Liver (tissue), 9 donors: Measurements from ENCODE around the gene MAGED2. TPM values are rescaled to one million over a fixed set of nuclear protein-coding genes. Genes with fewer than 3 reads are reported as not detected.

Experiments
- DNase-seq: peaks from one replicate; pipeline ENCODE4 v3.0.0-alpha.2; 2017; ENCODE audit warnings: low spot score
- H3K27ac ChIP-seq, 2 donors: one replicate each; pipeline ENCODE4 v1.7.0; 2013; ENCODE audit warnings: inconsistent platforms in 2 of 2, low read length in 2 of 2, control low read depth in 1 of 2, low read depth in 1 of 2, mild to moderate bottlenecking in 1 of 2
- H3K27me3 ChIP-seq, 4 donors: one replicate each; pipeline versions ENCODE4 v1.6.1 to v1.7.0; 2013; ENCODE audit warnings: low read length in 3 of 4, inconsistent platforms in 1 of 4, mild to moderate bottlenecking in 1 of 4, moderate library complexity in 1 of 4; ENCODE audit not compliant: control insufficient read depth in 4 of 4, insufficient read depth in 4 of 4
- H3K36me3 ChIP-seq, 4 donors: one replicate each; pipeline versions ENCODE4 v1.6.1 to v1.7.0; 2013; ENCODE audit warnings: low read length in 3 of 4, mild to moderate bottlenecking in 3 of 4, low read depth in 1 of 4, moderate library complexity in 1 of 4; ENCODE audit not compliant: control insufficient read depth in 4 of 4, insufficient read depth in 3 of 4
- H3K4me1 ChIP-seq, 4 donors: one replicate each; pipeline versions ENCODE4 v1.6.1 to v1.7.0; 2013; ENCODE audit warnings: low read length in 3 of 4, mild to moderate bottlenecking in 3 of 4, moderate library complexity in 1 of 4; ENCODE audit not compliant: control insufficient read depth in 4 of 4, insufficient read depth in 4 of 4
- H3K4me3 ChIP-seq, 3 donors: one replicate each; pipeline versions ENCODE4 v1.6.1 to v1.7.0; 2013; ENCODE audit warnings: low read length in 3 of 3, control low read depth in 1 of 3, low read depth in 1 of 3, mild to moderate bottlenecking in 1 of 3
- H3K9ac ChIP-seq, 2 donors: one replicate each; pipeline ENCODE4 v1.7.0; 2013; ENCODE audit warnings: low read length in 2 of 2, mild to moderate bottlenecking in 2 of 2, moderate library complexity in 2 of 2, control low read depth in 1 of 2, low read depth in 1 of 2
- H3K9me3 ChIP-seq, 4 donors: one replicate each; pipeline versions ENCODE4 v1.6.1 to v1.7.0; 2013; ENCODE audit warnings: low read length in 3 of 4; ENCODE audit not compliant: control insufficient read depth in 4 of 4
- ATF3 ChIP-seq: IDR thresholded peaks from 2 replicates; pipeline ENCODE4 v1.6.1; 2016; ENCODE audit warnings: antibody characterized with exemption
- CTCF ChIP-seq: fragments of 150-350 bp; IDR thresholded peaks from 2 replicates; pipeline ENCODE4 v1.5.1; 2017; ENCODE audit warnings: improper control_type of control experiment, low read depth, low read length; ENCODE audit not compliant: missing input control
- EGR1 ChIP-seq, 2 donors: IDR thresholded peaks; 2 replicates each; pipeline ENCODE4 v1.6.1; 2016 to 2018; ENCODE audit warnings: antibody characterized with exemption in 2 of 2, low read depth in 2 of 2
- FOXA1 ChIP-seq: IDR thresholded peaks from 2 replicates; pipeline ENCODE4 v1.6.1; 2016; ENCODE audit warnings: antibody characterized with exemption
- FOXA2 ChIP-seq: IDR thresholded peaks from 2 replicates; pipeline ENCODE4 v1.6.1; 2016; ENCODE audit warnings: antibody characterized with exemption
- GABPA ChIP-seq, 2 donors: IDR thresholded peaks in 1 of 2; conservative IDR thresholded peaks in 1 of 2; 2 replicates each; pipeline ENCODE4 v1.6.1; 2016; ENCODE audit warnings: antibody characterized with exemption in 2 of 2, mild to moderate bottlenecking in 1 of 2, moderate library complexity in 1 of 2
- HNF4A ChIP-seq, 2 donors: conservative IDR thresholded peaks; 2 replicates each; pipeline ENCODE4 v1.6.1; 2016; ENCODE audit warnings: antibody characterized with exemption in 2 of 2, mild to moderate bottlenecking in 2 of 2
- HNF4G ChIP-seq: IDR thresholded peaks from 2 replicates; pipeline ENCODE4 v1.6.1; 2016; ENCODE audit warnings: antibody characterized with exemption
- JUND ChIP-seq, 2 donors: IDR thresholded peaks; 2 replicates each; pipeline ENCODE4 v1.6.1; 2016; ENCODE audit warnings: antibody characterized with exemption in 2 of 2
- MAX ChIP-seq: IDR thresholded peaks from 2 replicates; pipeline ENCODE4 v1.6.1; 2016; ENCODE audit warnings: antibody characterized with exemption
- RAD21 ChIP-seq, 2 donors: IDR thresholded peaks; 2 replicates each; pipeline ENCODE4 v1.6.1; 2016; ENCODE audit warnings: antibody characterized with exemption in 2 of 2, mild to moderate bottlenecking in 2 of 2
- REST ChIP-seq: IDR thresholded peaks from 2 replicates; pipeline ENCODE4 v1.6.1; 2016; ENCODE audit warnings: antibody characterized with exemption, mild to moderate bottlenecking
- RXRA ChIP-seq, 2 donors: IDR thresholded peaks; 2 replicates each; pipeline ENCODE4 v1.6.1; 2017 to 2018; ENCODE audit warnings: antibody characterized with exemption in 2 of 2, mild to moderate bottlenecking in 1 of 2
- SP1 ChIP-seq: IDR thresholded peaks from 2 replicates; pipeline ENCODE4 v1.6.1; 2018; ENCODE audit warnings: antibody characterized with exemption, mild to moderate bottlenecking
- YY1 ChIP-seq: IDR thresholded peaks from 2 replicates; pipeline ENCODE4 v1.6.1; 2016; ENCODE audit warnings: antibody characterized with exemption, mild to moderate bottlenecking
- ZBTB33 ChIP-seq: IDR thresholded peaks from 2 replicates; pipeline ENCODE4 v1.6.1; 2016; ENCODE audit warnings: antibody characterized with exemption
- WGBS: extraction: QIAGEN DNeasy Blood & Tissue Kit; methylation state at CpG from one replicate; pipeline ENCODE4 v1.1.7; 2013; 5-methylcytosine and 5-hydroxymethylcytosine counted together
- polyA plus RNA-seq, 2 donors: library from polyadenylated mRNA; stranded (reverse) in 1 of 2; unstranded in 1 of 2; fragments of 200-250 nt in 1 of 2; fragments of >200 nt in 1 of 2; fragmentation: Nextera tagmentation in 1 of 2; extraction: Ambion mirVana in 1 of 2; gene quantifications; one replicate each; pipeline versions ENCODE4 v1.2.1 to v1.2.3, GENCODE V29; 2013 to 2015
- total RNA-seq, 2 donors: library from RNA; depleted of rRNA; stranded (reverse); fragments of >200 nt; gene quantifications; one replicate each; pipeline ENCODE4 v1.2.3, GENCODE V29; 2014
- donor health status: healthy.
- donor health status: healthy.
- donor health status: healthy.
- donor health status: healthy.
- donor health status: healthy.

MAGED2 gene
- total and polyA plus RNA-seq, 4 donors = 25.4 to 93.4 (median 31.3) TPM

- H3K4me3 ChIP-seq = no peak within 1 kb of the TSS
- TF ChIP-seq RXRA (IDR thresholded peaks at IDR 0.05) (no peak), YY1 (no peak), RAD21 (IDR thresholded peaks at IDR 0.05) (no peak), EGR1 (IDR thresholded peaks at IDR 0.05; ENCODE audit: low read depth in 2 of 2) (no peak), FOXA2 (no peak), JUND (IDR thresholded peaks at IDR 0.05) (no peak), HNF4G (no peak), ZBTB33 (no peak), REST (no peak), ATF3 (no peak), GABPA (IDR thresholded peaks at IDR 0.05 in 1 of 2, conservative IDR thresholded peaks at IDR 0.05 in 1 of 2) (no peak), HNF4A (conservative IDR thresholded peaks at IDR 0.05) (no peak), CTCF (no peak), FOXA1 (no peak)
- no peaks in the 10 kb centered on the region for H3K27me3 ChIP-seq
- H3K4me1 ChIP-seq = no peaks in the 10 kb centered on the region
- H3K9ac ChIP-seq = no peak within 1 kb of the TSS
- WGBS = 86% methylated on average over 2 of the region's 2 CpGs
- no peak within 1 kb of the TSS for H3K27ac ChIP-seq
- no peak for DNase-seq
- H3K9me3 ChIP-seq = no peaks in the 10 kb centered on the region
- H3K36me3 ChIP-seq = no peaks in the 10 kb centered on the region
Observed at GRCh38 chrX:54798137-54798536, 9.4 kb upstream of the MAGED2 start, which contains the start of gene ITIH6. ITIH6 (minus strand) TSS chrX:54798255; CDS start chrX:54798210, 45 bp downstream.

- Histone ChIP-seq H3K27me3 (no peaks in the 10 kb centered on the region), H3K9ac (no peak overlapping the region), H3K4me3 (no peak overlapping the region), H3K9me3 (no peaks in the 10 kb centered on the region), H3K36me3 (no peaks in the 10 kb centered on the region), H3K4me1 (no peaks in the 10 kb centered on the region), H3K27ac (no peak overlapping the region)
- no peak for DNase-seq
- TF ChIP-seq ZBTB33 (no peak), SP1 (no peak), MAX (no peak), HNF4G (no peak), EGR1 (IDR thresholded peaks at IDR 0.05; ENCODE audit: low read depth in 2 of 2) (no peak)
- 91% methylated on average over 2 of the region's 2 CpGs for WGBS
Observed at GRCh38 chrX:54799046-54799445, 8.5 kb upstream of the MAGED2 start.
